ENCODE measurements around the gene EIF4B.
"Not testable (repeated sequence)": the region's sequence is repeated elsewhere in the genome, so short reads cannot be mapped to it uniquely, and the experiment has no call there.

GRCh38 chr12:52992240-52992639 is 14.0 kb upstream of the EIF4B start:
- TF ChIP-seq, protein P1, sequence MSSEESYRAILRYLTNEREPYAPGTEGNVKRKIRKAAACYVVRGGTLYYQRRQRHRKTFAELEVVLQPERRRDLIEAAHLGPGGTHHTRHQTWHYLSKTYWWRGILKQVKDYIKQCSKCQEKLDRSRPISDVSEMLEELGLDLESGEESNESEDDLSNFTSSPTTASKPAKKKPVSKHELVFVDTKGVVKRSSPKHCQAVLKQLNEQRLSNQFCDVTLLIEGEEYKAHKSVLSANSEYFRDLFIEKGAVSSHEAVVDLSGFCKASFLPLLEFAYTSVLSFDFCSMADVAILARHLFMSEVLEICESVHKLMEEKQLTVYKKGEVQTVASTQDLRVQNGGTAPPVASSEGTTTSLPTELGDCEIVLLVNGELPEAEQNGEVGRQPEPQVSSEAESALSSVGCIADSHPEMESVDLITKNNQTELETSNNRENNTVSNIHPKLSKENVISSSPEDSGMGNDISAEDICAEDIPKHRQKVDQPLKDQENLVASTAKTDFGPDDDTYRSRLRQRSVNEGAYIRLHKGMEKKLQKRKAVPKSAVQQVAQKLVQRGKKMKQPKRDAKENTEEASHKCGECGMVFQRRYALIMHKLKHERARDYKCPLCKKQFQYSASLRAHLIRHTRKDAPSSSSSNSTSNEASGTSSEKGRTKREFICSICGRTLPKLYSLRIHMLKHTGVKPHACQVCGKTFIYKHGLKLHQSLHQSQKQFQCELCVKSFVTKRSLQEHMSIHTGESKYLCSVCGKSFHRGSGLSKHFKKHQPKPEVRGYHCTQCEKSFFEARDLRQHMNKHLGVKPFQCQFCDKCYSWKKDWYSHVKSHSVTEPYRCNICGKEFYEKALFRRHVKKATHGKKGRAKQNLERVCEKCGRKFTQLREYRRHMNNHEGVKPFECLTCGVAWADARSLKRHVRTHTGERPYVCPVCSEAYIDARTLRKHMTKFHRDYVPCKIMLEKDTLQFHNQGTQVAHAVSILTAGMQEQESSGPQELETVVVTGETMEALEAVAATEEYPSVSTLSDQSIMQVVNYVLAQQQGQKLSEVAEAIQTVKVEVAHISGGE (CRISPR knock-in tag; IDR thresholded peaks at IDR 0.05), result not testable (repeated sequence)
- TF ChIP-seq POLR2A (conservative IDR thresholded peaks at IDR 0.05); SRF (CRISPR knock-in tag; IDR thresholded peaks at IDR 0.05): not testable (repeated sequence)
